ENCODE measurements around the gene LILRB2. TPM values are rescaled to one million over a fixed set of nuclear protein-coding genes. Genes with fewer than 3 reads are reported as not detected.
"Not testable (repeated sequence)": the region's sequence is repeated elsewhere in the genome, so short reads cannot be mapped to it uniquely, and the experiment has no call there.

The LILRB2 gene
- polyA plus RNA-seq, 1 donor from 2014 or later = 1.2 TPM

GRCh38 chr19:54287456-54287855 lies 6.5 kb upstream of the LILRB2 start:
- H3K36me3 Mint-ChIP-seq = peaks cover 2% of the 10 kb centered on the region
- H3K4me1 Mint-ChIP-seq = peaks cover 49 to 69% (median 67%) of the 10 kb centered on the region in 3 donors
- peak overlapping the region in 2 of 3 donors; percentile 2 to 88 for H3K27ac Mint-ChIP-seq
- H3K4me3 Mint-ChIP-seq = no peak overlapping the region
- peaks cover 4% of the 10 kb centered on the region for H3K27me3 Mint-ChIP-seq
- H3K9me3 Mint-ChIP-seq = no peaks in the 10 kb centered on the region

GRCh38 chr19:54286283-54286682 lies 5.4 kb upstream of the LILRB2 start:
- H3K36me3 Mint-ChIP-seq, H3K9me3 Mint-ChIP-seq, H3K27me3 Mint-ChIP-seq: not testable (repeated sequence)
- Mint-ChIP-seq H3K27ac (peak overlapping the region; percentile 45 to 88 (median 82)), H3K4me3 (peak overlapping the region in 3 of 4 donors; percentile 42 to 77 (median 75)), H3K4me1 (peaks cover 52 to 71% (median 70%) of the 10 kb centered on the region in 3 donors)

DNA sequence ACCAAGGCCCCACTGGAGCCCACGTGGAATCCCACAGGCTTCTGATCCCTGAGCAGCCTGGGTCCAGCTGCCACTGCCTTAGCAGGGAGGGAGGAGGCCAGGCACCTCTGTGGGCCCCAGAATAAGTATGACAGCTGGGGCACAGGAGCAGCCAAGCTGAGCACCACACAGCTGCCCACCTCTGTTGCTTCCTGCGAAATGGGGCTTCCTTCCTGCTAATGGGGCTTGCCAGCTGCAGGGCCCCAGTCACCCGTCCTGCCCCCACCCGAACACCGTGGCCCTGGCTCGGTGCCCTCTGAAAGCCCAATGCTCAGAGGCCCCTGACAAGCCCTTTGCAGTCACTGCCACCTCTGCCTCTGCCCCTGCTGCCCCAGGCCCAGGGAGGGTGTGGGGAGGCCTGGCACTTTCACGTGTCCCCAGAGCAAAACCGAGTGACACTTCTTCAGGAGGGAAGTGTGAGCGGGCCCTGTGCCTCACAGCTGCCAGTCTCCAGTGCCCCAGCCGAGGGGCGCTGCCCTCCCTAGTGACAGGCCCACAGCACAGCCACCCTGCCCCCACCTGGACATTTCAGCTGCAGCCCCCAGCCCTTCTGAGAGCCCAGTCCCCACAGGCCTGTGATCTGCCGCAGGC lies 4.6 kb upstream of the LILRB2 start:
- peak overlapping the region in 3 of 4 donors; percentile 51 to 77 (median 75) for H3K4me3 Mint-ChIP-seq
- H3K4me1 Mint-ChIP-seq = peaks cover 56 to 76% (median 73%) of the 10 kb centered on the region in 3 donors
- H3K36me3 Mint-ChIP-seq, H3K9me3 Mint-ChIP-seq, H3K27me3 Mint-ChIP-seq: not testable (repeated sequence)
- peak overlapping the region; percentile 45 to 88 (median 82) for H3K27ac Mint-ChIP-seq

GRCh38 chr19:54282686-54283470 lies 2.0 kb upstream of the LILRB2 start:
- H3K4me1 Mint-ChIP-seq = peaks cover 47 to 56% (median 55%) of the 10 kb centered on the region in 3 donors

GRCh38 chr19:54281729-54282075 lies 792 bp upstream of the LILRB2 start:
- peaks cover 18% of the 10 kb centered on the region for H3K27me3 Mint-ChIP-seq
- peak overlapping the region in 2 of 4 donors; percentile 37 to 91 for H3K4me3 Mint-ChIP-seq
- H3K4me1 Mint-ChIP-seq = peaks cover 40 to 46% (median 44%) of the 10 kb centered on the region in 3 donors
- H3K9me3 Mint-ChIP-seq, H3K36me3 Mint-ChIP-seq: not testable (repeated sequence)
- peak overlapping the region in 1 of 3 donors; percentile 25 for H3K27ac Mint-ChIP-seq

More at GRCh38 chr19:54282686-54283470, 2.0 kb upstream of the LILRB2 start:
- peaks cover 18% of the 10 kb centered on the region for H3K27me3 Mint-ChIP-seq
- peaks cover 2% of the 10 kb centered on the region for H3K36me3 Mint-ChIP-seq
- H3K9me3 Mint-ChIP-seq = peaks cover 0 to 2% (median 0%) of the 10 kb centered on the region in 3 donors
- peak overlapping the region in 3 of 4 donors; percentile 48 to 90 (median 70) for H3K4me3 Mint-ChIP-seq
- H3K27ac Mint-ChIP-seq = peak overlapping the region; percentile 25 to 42 (median 33)

DNA sequence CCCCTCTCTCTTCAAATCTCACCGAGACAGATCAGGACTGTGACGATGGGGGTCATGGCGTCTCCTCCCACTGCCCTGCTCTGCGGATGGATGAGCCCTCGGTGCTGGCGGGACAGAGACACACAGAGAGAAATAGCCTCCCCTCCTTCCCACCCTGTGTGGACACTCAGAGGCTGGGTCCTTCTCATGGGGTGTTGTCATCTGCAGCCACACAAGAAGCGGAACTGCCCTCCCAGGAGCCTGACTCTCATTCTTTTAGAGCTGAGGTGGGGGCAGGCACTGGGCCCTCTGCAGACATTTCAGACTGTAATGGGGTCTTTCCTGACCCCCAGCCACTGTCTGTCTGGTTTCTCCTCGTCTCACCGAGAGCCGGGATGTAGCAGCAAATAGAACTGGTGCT lies 469 bp downstream of the LILRB2 start:
- not testable (repeated sequence) for H3K9me3 Mint-ChIP-seq
- peaks cover 18% of the 10 kb centered on the region for H3K27me3 Mint-ChIP-seq
- H3K4me1 Mint-ChIP-seq = peaks cover 35 to 37% (median 35%) of the 10 kb centered on the region in 3 donors

GRCh38 chr19:54280025-54280424 lies 885 bp downstream of the LILRB2 start:
- Mint-ChIP-seq H3K27me3 (peaks cover 19% of the 10 kb centered on the region), H3K4me1 (peaks cover 34 to 36% (median 35%) of the 10 kb centered on the region in 3 donors), H3K4me3 (peak overlapping the region in 1 of 4 donors; percentile 91), H3K27ac (peak overlapping the region in 1 of 3 donors; percentile 90)
- not testable (repeated sequence) for H3K9me3 Mint-ChIP-seq, H3K36me3 Mint-ChIP-seq

More for the DNA sequence above, 469 bp downstream of the LILRB2 start:
- H3K4me3 Mint-ChIP-seq = peak overlapping the region in 2 of 4 donors; percentile 84 to 91
- peak overlapping the region in 1 of 3 donors; percentile 90 for H3K27ac Mint-ChIP-seq
- not testable (repeated sequence) for H3K36me3 Mint-ChIP-seq

GRCh38 chr19:54279406-54279962 lies 1.4 kb downstream of the LILRB2 start:
- H3K4me1 Mint-ChIP-seq = peaks cover 29 to 31% (median 30%) of the 10 kb centered on the region in 3 donors
- H3K27ac Mint-ChIP-seq = no peak overlapping the region
- H3K36me3 Mint-ChIP-seq = peaks cover 2% of the 10 kb centered on the region
- H3K9me3 Mint-ChIP-seq = peaks cover 0 to 2% (median 0%) of the 10 kb centered on the region in 3 donors
- H3K4me3 Mint-ChIP-seq = peak overlapping the region in 1 of 4 donors; percentile 27
- peaks cover 19% of the 10 kb centered on the region for H3K27me3 Mint-ChIP-seq

DNA sequence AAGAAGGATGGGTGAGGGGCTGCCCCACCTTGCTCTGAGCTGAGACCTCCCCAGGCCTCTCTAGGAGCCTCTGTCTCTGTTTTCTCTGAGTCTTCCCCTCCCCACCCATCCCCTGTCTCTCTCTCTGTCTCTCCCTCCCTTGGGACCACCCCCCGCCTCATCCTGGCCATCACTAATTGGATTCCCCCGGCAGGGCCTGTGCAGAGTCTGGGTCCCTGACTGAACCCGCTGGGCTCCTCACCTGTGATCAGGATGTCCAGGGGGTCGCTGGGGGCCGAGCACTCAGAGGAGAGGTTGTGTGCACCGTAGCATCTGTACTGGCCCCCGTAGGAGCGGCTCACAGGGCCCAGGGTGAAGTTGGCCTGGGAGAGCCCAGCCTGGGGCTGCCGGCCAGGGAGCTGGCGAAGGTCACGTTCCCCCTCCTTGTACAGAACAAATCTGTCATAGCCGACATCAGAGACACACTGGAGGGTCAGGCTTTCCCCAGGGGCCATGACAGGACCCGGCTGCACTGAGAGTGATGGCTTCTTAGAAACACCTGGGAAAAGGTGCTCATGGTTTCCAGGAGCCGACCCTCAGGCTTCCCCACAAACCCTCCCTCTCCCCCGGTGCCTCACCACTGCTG lies 2.2 kb downstream of the LILRB2 start:
- not testable (repeated sequence) for H3K27ac Mint-ChIP-seq, H3K4me3 Mint-ChIP-seq
- peaks cover 25% of the 10 kb centered on the region for H3K27me3 Mint-ChIP-seq

GRCh38 chr19:54278056-54278455 lies 2.9 kb downstream of the LILRB2 start:
- peaks cover 22 to 35% (median 24%) of the 10 kb centered on the region in 3 donors for H3K4me1 Mint-ChIP-seq
- H3K4me3 Mint-ChIP-seq, H3K36me3 Mint-ChIP-seq, H3K9me3 Mint-ChIP-seq: not testable (repeated sequence)
- H3K27me3 Mint-ChIP-seq = peaks cover 25% of the 10 kb centered on the region
- H3K27ac Mint-ChIP-seq = peak overlapping the region in 1 of 3 donors; percentile 69

More for the DNA sequence above, 2.2 kb downstream of the LILRB2 start:
- not testable (repeated sequence) for H3K36me3 Mint-ChIP-seq, H3K9me3 Mint-ChIP-seq
- peaks cover 28 to 36% (median 28%) of the 10 kb centered on the region in 3 donors for H3K4me1 Mint-ChIP-seq

DNA sequence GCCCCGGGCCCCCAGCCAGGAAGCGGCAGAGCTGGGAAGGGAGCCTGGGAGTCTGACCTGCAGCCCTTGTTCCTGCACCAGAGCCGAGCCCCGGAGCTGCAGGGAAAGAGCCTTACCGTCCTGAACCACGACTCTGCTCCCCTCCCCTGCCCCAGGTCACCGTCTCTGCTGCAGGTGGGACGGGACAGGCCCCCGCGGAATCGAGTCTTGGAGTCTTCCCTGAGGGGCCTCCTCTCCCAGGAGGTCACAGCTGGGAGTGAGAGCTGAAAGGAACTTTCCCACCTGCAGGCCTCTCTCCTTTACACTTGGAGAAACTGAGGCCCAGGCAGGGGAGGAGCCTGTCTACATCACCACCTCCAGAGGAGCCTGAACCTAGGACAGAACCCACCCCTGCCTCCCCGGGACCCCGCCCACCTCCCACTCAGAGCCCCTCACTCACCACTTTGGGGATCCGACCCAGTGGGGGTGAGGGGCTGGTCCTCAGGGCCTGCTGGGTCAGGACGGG lies 3.7 kb downstream of the LILRB2 start:
- H3K27me3 Mint-ChIP-seq = peaks cover 25% of the 10 kb centered on the region
- peaks cover 14 to 30% (median 16%) of the 10 kb centered on the region in 3 donors for H3K4me1 Mint-ChIP-seq
- H3K9me3 Mint-ChIP-seq, H3K27ac Mint-ChIP-seq, H3K36me3 Mint-ChIP-seq, H3K4me3 Mint-ChIP-seq: not testable (repeated sequence)

DNA sequence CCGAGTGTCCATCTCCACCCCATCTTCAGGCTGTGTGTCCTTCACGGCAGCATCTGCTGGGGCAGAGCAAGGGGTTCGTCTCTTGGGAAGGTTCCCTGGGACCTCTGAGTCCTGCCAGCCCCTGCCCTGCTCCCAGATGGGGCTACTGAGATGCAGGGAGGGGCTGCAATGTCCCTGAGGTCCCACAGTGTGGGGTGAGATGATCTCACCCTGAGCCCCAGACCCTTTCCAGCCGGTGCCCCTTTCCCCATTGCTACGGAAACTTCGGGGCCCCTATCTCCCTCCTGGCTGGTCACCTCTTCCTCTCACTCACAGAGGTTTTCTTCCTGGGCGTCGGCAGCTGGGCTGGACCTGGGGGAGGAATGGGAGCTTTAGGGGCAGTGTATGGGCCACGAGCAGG lies 5.0 kb downstream of the LILRB2 start:
- Mint-ChIP-seq H3K9me3 (peaks cover 0 to 2% (median 0%) of the 10 kb centered on the region in 3 donors), H3K4me1 (peaks cover 7 to 24% (median 7%) of the 10 kb centered on the region in 3 donors), H3K36me3 (no peaks in the 10 kb centered on the region), H3K27ac (no peak overlapping the region), H3K27me3 (peaks cover 22% of the 10 kb centered on the region), H3K4me3 (no peak overlapping the region)

GRCh38 chr19:54274516-54274915 lies 6.4 kb downstream of the LILRB2 start:
- H3K27ac Mint-ChIP-seq, H3K36me3 Mint-ChIP-seq, H3K4me3 Mint-ChIP-seq, H3K9me3 Mint-ChIP-seq: not testable (repeated sequence)
- Mint-ChIP-seq H3K27me3 (peaks cover 17% of the 10 kb centered on the region), H3K4me1 (peaks cover 0 to 17% (median 4%) of the 10 kb centered on the region in 3 donors)

- Mint-ChIP-seq H3K4me1 (peaks cover 0 to 17% (median 4%) of the 10 kb centered on the region in 3 donors), H3K27me3 (peaks cover 14% of the 10 kb centered on the region), H3K4me3 (no peak overlapping the region), H3K9me3 (no peaks in the 10 kb centered on the region), H3K36me3 (no peaks in the 10 kb centered on the region), H3K27ac (no peak overlapping the region)
Observed at GRCh38 chr19:54273821-54274220, 7.1 kb downstream of the LILRB2 start.
